GM12878 (cell line): ENCODE measurements around the gene UBR2.

ENCODE experiments used
- BRCA1 ChIP-seq: IDR thresholded peaks from 2 replicates; pipeline ENCODE4 v1.6.1; 2011; ENCODE audit warnings: low read depth, low read length, improper control_type of control experiment
- ESRRA ChIP-seq: IDR thresholded peaks from 2 replicates; pipeline ENCODE4 v1.6.1; 2012; ENCODE audit warnings: mild to moderate bottlenecking, low read length, improper control_type of control experiment
- EZH2 ChIP-seq: IDR thresholded peaks from 2 replicates; pipeline ENCODE4 v1.6.1; 2012; ENCODE audit warnings: low read depth, mild to moderate bottlenecking, control low read depth, inconsistent platforms, low read length, borderline replicate concordance; ENCODE audit not compliant: control insufficient read depth
- FOXM1 ChIP-seq: IDR thresholded peaks from 2 replicates; pipeline ENCODE4 v1.6.1; 2012; ENCODE audit warnings: low read depth, mild to moderate bottlenecking, inconsistent platforms, low read length, moderate library complexity
- GABPA ChIP-seq: IDR thresholded peaks from 2 replicates; pipeline ENCODE4 v1.6.1; 2014; ENCODE audit warnings: antibody characterized with exemption, low read depth, mild to moderate bottlenecking, inconsistent platforms
- NR2C1 ChIP-seq: fragments of 450-650 bp; IDR thresholded peaks from 2 replicates; pipeline ENCODE4 v1.6.1; 2017; ENCODE audit warnings: antibody characterized with exemption, mild to moderate bottlenecking, moderate library complexity
- POLR2A ChIP-seq: IDR thresholded peaks from 2 replicates; pipeline ENCODE4 v1.6.1; 2011; ENCODE audit warnings: low read depth, mild to moderate bottlenecking, low read length
- RELA ChIP-seq: fragments of 450-650 bp; IDR thresholded peaks from 2 replicates; pipeline ENCODE4 v1.8.0; 2014; ENCODE audit warnings: borderline replicate concordance; ENCODE audit not compliant: partially characterized antibody
- RFX5 ChIP-seq: IDR thresholded peaks from 2 replicates; pipeline ENCODE4 v1.6.1; 2011; ENCODE audit warnings: low read depth, low read length, improper control_type of control experiment
- SIX5 ChIP-seq: IDR thresholded peaks from 2 replicates; pipeline ENCODE4 v1.6.1; 2011; ENCODE audit warnings: mild to moderate bottlenecking, low read depth, low read length, moderate library complexity; ENCODE audit not compliant: severe bottlenecking
- TF ChIP-seq, protein P1 (sequence below): fragments of 450-650 bp; IDR thresholded peaks from 2 replicates; pipeline ENCODE4 v1.6.1; 2017; ENCODE audit warnings: mild to moderate bottlenecking, moderate library complexity

DNA sequence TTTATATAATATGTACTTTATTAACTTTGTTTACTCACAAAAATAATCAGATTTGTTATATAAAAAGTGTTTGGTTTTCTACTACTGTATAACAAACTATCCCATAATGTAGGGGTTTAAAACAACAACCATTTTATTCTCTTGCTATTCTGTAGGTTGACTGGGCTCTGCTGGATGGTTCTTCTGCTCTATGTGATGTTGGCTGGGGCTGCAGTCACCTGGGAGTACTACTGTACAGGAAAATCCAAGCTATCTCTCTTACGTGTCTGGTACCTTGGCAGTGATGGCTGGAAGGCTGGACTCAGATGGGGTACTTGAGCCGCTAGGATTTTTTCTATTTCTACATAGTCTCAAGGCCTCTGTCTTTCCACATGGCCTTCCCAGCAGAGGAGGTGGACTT lies 44.0 kb upstream of the UBR2 start:
- TF ChIP-seq BRCA1 (no peak), GABPA (no peak), EZH2 (no peak), SIX5 (no peak), ESRRA (no peak), RFX5 (no peak), NR2C1 (no peak), POLR2A (no peak), RELA (no peak), FOXM1 (no peak)
- TF ChIP-seq, protein P1, sequence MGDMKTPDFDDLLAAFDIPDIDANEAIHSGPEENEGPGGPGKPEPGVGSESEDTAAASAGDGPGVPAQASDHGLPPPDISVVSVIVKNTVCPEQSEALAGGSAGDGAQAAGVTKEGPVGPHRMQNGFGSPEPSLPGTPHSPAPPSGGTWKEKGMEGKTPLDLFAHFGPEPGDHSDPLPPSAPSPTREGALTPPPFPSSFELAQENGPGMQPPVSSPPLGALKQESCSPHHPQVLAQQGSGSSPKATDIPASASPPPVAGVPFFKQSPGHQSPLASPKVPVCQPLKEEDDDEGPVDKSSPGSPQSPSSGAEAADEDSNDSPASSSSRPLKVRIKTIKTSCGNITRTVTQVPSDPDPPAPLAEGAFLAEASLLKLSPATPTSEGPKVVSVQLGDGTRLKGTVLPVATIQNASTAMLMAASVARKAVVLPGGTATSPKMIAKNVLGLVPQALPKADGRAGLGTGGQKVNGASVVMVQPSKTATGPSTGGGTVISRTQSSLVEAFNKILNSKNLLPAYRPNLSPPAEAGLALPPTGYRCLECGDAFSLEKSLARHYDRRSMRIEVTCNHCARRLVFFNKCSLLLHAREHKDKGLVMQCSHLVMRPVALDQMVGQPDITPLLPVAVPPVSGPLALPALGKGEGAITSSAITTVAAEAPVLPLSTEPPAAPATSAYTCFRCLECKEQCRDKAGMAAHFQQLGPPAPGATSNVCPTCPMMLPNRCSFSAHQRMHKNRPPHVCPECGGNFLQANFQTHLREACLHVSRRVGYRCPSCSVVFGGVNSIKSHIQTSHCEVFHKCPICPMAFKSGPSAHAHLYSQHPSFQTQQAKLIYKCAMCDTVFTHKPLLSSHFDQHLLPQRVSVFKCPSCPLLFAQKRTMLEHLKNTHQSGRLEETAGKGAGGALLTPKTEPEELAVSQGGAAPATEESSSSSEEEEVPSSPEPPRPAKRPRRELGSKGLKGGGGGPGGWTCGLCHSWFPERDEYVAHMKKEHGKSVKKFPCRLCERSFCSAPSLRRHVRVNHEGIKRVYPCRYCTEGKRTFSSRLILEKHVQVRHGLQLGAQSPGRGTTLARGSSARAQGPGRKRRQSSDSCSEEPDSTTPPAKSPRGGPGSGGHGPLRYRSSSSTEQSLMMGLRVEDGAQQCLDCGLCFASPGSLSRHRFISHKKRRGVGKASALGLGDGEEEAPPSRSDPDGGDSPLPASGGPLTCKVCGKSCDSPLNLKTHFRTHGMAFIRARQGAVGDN: no peak
